Ishikawa (cell line): ENCODE data around the gene ZNF37A.

Experiments used
- CEBPB ChIP-seq: IDR thresholded peaks from 2 replicates; pipeline ENCODE4 v1.6.1; 2012
- CREB1 ChIP-seq: IDR thresholded peaks from 2 replicates; pipeline ENCODE4 v1.6.1; 2012; ENCODE audit warnings: low read depth
- EGR1 ChIP-seq: IDR thresholded peaks from 2 replicates; pipeline ENCODE4 v1.6.1; 2012
- EP300 ChIP-seq: IDR thresholded peaks from 2 replicates; pipeline ENCODE4 v1.6.1; 2012; ENCODE audit warnings: borderline replicate concordance
- FOXM1 ChIP-seq: IDR thresholded peaks from 2 replicates; pipeline ENCODE4 v1.6.1; 2012; ENCODE audit warnings: low read depth, borderline replicate concordance
- MAX ChIP-seq: IDR thresholded peaks from 2 replicates; pipeline ENCODE4 v1.6.1; 2012
- NFIC ChIP-seq: IDR thresholded peaks from 2 replicates; pipeline ENCODE4 v1.6.1; 2012
- RAD21 ChIP-seq: IDR thresholded peaks from 2 replicates; pipeline ENCODE4 v1.6.1; 2012; ENCODE audit warnings: low read depth
- REST ChIP-seq: IDR thresholded peaks from 2 replicates; pipeline ENCODE4 v1.6.1; 2012; ENCODE audit warnings: low read depth, mild to moderate bottlenecking
- TAF1 ChIP-seq: IDR thresholded peaks from 2 replicates; pipeline ENCODE4 v1.6.1; 2012; ENCODE audit warnings: low read depth, mild to moderate bottlenecking
- TCF12 ChIP-seq: IDR thresholded peaks from 2 replicates; pipeline ENCODE4 v1.6.1; 2012; ENCODE audit warnings: low read depth
- TEAD4 ChIP-seq: IDR thresholded peaks from 2 replicates; pipeline ENCODE4 v1.6.1; 2012
- USF1 ChIP-seq: IDR thresholded peaks from 2 replicates; pipeline ENCODE4 v1.6.1; 2012
- YY1 ChIP-seq: IDR thresholded peaks from 2 replicates; pipeline ENCODE4 v1.6.1; 2012; ENCODE audit warnings: low read depth
- ZBTB7A ChIP-seq: IDR thresholded peaks from 2 replicates; pipeline ENCODE4 v1.6.1; 2012; ENCODE audit warnings: low read depth

ZNF37A gene

GRCh38 chr10:38102880-38103279 is 8.7 kb downstream of the ZNF37A start:
- TF ChIP-seq CREB1 = no peak

GRCh38 chr10:38103756-38104155 is 9.6 kb downstream of the ZNF37A start:
- TF ChIP-seq MAX (no peak), YY1 (no peak), NFIC (no peak), EP300 (no peak), TCF12 (no peak), CREB1 (no peak), EGR1 (no peak), TAF1 (no peak), FOXM1 (no peak), USF1 (no peak), RAD21 (no peak), ZBTB7A (no peak), TEAD4 (no peak), CEBPB (no peak), REST (no peak)

- TF ChIP-seq ZBTB7A (no peak), RAD21 (no peak), FOXM1 (no peak), REST (no peak), TCF12 (no peak), NFIC (no peak), YY1 (no peak), TEAD4 (no peak), MAX (no peak), CEBPB (no peak), CREB1 (no peak)
Observed at GRCh38 chr10:38112159-38112558, 18.0 kb downstream of the ZNF37A start.

- TF ChIP-seq CEBPB (no peak), CREB1 (no peak), TCF12 (0 out of 2 replicates have a peak, but pooled peaks have one; percentile 16), EGR1 (no peak), NFIC (no peak), YY1 (no peak)
Observed at GRCh38 chr10:38118072-38118807, 24.1 kb downstream of the ZNF37A start.

GRCh38 chr10:38119038-38119437 is 24.9 kb downstream of the ZNF37A start:
- no peak for TF ChIP-seq EGR1
- no peak for TF ChIP-seq FOXM1
- no peak for TF ChIP-seq NFIC
- TF ChIP-seq YY1 = no peak
- no peak for TF ChIP-seq REST
- TF ChIP-seq CEBPB = no peak
- TF ChIP-seq ZBTB7A = no peak
- no peak for TF ChIP-seq CREB1
- no peak for TF ChIP-seq EP300
- TF ChIP-seq TEAD4 = no peak
- no peak for TF ChIP-seq MAX
- TF ChIP-seq RAD21 = no peak
- TF ChIP-seq TCF12 = no peak
- TF ChIP-seq USF1 = no peak
- no peak for TF ChIP-seq TAF1
